ENCODE measurements around the gene FBXW2.

Gene FBXW2

GRCh38 chr9:120714088-120714845, 78.9 kb downstream of the FBXW2 start, which contains the start of gene MEGF9:
TSS of gene MEGF9 (minus strand) at chr9:120714470. CDS start at chr9:120714358, 112 bp downstream.
- peak; percentile 98 for DNase-seq (ENCODE audit: low spot score)

DNA sequence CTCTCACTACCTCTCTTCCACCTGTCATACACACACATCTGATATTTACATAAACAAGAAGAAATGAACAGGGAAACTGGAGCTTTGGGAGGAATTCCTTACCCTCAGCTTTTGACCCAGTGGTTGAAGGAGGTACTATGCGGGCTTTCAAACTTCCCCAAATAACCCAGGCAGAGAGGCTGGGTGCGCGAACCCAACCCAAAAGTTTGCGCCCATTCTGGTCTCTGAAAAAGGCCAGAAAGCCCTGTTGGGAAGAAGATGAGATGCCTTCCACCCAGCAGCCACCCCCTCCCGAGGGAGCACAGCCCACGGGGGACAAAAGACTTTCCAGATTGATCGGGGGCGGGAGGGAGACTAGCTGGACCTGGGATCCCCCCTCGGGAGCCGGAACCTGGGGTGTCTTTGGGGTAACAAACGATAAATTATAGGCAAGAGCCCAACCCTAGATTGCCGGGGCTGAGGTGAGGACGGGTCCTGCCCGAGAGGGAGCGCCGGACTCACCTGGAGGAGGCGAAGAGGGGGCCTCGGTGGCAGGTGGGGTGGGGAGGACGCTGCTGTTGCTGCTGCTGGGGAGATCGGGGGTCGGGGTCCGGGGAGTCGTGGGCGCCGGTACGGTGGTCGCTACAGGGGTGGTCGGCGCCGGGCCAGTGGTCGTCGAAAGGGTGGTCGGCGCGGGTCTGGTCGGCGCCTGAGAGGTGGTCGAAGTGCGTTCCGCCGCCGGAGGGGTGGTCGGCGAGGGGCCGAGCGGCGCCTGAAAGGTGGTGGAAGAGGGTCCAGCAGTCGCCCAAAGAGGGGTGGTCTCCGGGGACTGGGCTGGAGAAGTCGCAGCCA, 79.7 kb downstream of the FBXW2 start:
- DNase-seq (ENCODE audit: low spot score) = no peak

- no peak for DNase-seq (ENCODE audit: low spot score)
Observed at GRCh38 chr9:120712539-120713031, 80.6 kb downstream of the FBXW2 start.

DNA sequence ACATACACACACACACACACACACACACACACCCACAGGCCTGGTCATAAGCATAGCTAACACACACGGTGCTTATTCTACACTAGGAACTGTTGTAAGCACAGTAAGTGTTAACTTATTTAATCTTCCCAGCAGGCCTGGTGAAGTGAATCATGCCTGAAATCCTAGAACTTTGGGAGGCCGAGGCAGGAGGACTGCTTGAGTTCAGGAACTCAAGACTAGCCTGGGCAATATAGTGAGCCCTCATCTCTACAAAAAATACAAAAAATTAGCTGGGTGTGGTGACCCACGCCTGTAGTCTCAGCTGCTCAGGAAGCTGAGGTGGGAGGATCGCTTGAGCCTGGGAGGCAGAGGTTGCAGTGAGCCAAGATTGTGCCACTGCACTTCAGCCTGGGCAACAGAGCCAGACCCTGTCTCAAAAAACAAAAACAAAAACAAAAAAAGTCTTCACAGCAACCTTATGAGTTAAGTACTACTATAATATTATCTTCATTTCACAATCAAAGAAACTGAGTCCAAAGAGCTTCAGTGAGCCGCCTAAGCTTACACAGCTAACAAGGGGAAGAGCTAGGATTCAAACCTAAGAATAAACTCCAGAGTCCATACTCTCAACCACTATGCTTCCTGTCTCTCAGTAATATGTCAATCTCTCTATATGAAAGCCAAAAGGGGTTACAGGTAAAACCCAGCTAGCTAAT, 81.2 kb downstream of the FBXW2 start:
- no peak for DNase-seq (ENCODE audit: low spot score)

GRCh38 chr9:120711354-120711753, 81.9 kb downstream of the FBXW2 start:
- no peak for DNase-seq (ENCODE audit: low spot score)

GRCh38 chr9:120710110-120710981, 82.9 kb downstream of the FBXW2 start:
- peak; percentile 79 for DNase-seq (ENCODE audit: low spot score)

- DNase-seq (ENCODE audit: low spot score) = peak; percentile 66
Observed at GRCh38 chr9:120708526-120709224, 84.5 kb downstream of the FBXW2 start.

- no peak for DNase-seq (ENCODE audit: low spot score)
Observed at GRCh38 chr9:120707170-120707569, 86.0 kb downstream of the FBXW2 start.
